ENCODE measurements around the gene ESRRA.

Gene ESRRA

DNA sequence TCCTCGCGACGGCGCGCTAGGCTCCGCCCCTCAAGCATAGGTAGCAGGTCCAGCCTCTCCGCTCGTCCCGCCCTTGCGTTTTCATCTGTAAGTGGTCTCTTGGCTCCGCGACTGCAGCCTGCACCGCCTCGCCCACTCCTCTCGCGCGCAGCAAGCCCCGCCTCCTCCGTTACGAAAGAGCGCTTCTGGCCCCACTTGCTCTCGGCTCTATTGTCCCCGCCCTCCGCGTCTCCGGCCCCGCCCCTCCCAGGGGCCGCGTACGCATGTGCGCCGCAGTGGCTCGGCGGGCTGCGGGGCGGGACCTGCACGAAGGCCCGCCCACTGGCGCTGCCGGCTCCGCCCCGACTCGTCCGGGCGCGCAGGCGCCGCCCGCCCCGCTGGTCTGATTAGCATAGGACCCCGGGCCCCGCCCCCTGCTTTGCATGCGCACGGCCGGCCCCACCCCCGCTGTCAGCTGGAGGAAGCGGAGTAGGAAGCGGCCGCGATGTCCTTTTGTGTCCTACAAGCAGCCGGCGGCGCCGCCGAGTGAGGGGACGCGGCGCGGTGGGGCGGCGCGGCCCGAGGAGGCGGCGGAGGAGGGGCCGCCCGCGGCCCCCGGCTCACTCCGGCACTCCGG, at the start of gene ESRRA:
Gene ESRRA (plus strand): TSS at position 450 of the 616 bp plus-strand sequence. CDS start 1,656 bp downstream, outside the sequence.
- DNase-seq, result peak; percentile 100

DNA sequence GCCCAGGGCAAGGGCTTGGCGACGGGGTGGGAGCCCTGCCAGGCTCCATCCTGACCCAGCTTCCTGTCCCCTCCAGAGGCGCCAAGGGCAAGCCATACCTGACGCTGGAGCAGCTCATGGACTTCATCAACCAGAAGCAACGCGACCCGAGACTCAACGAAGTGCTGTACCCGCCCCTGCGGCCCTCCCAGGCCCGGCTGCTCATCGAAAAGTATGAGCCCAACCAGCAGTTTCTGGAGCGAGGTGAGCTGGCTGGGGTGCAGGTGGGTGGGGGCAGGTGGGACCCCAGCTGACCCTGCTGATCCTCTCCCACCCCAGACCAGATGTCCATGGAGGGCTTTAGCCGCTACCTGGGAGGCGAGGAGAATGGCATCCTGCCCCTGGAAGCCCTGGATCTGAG, 49.0 kb upstream of the ESRRA start:
- DNase-seq, result no peak

DNA sequence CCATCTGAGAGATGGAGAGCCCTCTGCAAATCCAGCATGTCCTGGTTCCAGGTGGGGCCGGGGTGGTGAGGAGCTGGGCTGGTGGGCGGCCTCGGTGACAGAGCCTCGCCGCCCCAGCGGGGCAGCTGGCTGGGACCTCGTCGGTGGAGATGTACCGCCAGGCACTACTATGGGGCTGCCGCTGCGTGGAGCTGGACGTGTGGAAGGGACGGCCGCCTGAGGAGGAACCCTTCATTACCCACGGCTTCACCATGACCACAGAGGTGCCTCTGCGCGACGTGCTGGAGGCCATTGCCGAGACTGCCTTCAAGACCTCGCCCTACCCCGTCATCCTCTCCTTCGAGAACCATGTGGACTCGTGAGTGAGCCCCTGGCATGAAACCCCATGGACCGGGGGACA, 47.0 kb upstream of the ESRRA start:
- no peak for DNase-seq

DNA sequence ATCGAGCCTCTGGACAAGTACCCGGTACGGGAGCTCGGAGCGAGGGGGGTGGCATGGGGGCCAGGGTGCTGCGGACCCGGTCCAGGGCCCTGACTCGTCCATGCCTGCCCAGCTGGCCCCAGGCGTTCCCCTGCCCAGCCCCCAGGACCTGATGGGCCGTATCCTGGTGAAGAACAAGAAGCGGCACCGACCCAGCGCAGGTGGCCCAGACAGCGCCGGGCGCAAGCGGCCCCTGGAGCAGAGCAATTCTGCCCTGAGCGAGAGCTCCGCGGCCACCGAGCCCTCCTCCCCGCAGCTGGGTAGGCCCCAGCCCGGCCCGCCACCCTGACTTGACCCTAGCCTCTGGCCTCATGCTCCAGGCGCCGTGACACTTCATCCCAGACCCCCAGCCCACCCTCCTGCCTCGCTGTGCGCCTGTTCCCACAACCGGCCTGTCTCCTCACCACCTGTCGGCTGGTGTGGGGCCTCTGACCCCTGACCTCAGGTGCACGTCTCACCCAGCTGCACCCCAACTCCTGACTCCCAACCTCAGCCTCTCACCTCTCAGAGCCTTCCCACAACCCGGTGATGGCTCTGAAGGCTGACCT, 46.3 kb upstream of the ESRRA start:
- DNase-seq, result no peak

DNA sequence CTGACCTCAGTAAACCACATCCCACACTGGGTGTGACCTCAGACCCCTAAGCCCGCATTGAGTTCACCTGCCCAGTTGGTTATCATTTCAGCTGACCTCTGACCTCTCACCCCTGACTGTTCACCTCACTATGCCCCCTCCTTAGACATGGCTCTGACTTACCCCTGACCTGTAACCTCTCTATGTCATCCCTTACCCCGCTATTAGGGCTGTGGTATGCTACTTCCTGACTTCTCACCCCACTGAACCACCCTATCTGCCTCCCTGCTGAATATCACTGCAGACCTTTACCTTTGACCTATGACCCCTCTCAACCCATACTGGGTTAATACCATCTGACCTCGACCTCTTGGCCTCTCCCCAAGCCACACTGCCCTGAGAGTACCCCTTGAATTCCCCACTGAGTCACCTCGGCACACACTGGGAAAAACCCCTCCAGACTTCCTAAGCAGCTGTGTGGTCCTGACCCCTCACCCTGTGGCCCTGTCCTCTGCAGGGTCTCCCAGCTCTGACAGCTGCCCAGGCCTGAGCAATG, 45.7 kb upstream of the ESRRA start:
- DNase-seq, result no peak

DNA sequence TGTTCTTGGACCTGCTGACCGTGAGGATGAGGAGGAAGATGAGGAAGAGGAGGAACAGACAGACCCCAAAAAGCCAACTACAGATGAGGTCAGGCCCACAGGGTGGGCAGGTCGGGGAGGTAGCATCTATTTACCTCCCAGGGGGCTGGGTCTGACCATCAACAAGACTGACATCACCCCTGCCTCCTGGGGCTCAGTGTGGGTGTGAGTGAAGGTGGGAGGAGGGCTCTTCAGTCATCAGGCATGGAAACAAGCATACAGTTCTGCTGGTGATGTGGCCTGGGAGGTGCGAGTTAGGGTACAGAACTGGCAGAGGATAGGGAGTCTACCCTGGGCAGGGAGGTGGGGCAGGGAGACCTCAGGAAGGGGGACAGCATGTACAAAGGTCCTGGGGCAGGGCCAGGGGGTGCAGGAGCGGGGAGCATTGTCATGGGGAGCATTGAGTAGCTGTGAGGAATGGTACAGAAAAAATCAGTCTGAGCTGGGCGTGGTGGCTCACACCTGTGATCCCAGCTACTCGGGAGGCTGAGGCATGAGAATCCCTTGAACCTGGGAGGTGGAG, 45.1 kb upstream of the ESRRA start:
- DNase-seq, result no peak

DNA sequence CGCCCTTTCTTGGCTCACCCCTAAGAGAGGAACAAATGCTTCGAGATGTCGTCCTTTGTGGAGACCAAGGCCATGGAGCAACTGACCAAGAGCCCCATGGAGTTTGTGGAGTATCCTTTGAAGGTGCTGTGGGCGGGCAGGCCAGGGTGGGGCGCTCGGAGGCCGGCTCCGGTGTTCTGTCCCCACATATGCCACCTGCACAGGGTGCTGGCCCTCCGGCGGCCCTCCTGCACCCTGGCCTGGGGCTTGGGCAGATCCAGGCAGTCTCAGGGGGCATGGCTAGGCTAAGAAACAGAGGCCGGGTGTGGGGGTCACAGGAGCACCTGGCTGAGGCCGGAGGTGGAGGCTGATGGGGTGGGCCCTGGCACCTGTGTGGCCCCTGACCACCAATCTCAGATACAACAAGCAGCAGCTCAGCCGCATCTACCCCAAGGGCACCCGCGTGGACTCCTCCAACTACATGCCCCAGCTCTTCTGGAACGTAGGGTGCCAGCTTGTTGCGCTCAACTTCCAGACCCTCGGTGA, 43.7 kb upstream of the ESRRA start:
- DNase-seq, result no peak

DNA sequence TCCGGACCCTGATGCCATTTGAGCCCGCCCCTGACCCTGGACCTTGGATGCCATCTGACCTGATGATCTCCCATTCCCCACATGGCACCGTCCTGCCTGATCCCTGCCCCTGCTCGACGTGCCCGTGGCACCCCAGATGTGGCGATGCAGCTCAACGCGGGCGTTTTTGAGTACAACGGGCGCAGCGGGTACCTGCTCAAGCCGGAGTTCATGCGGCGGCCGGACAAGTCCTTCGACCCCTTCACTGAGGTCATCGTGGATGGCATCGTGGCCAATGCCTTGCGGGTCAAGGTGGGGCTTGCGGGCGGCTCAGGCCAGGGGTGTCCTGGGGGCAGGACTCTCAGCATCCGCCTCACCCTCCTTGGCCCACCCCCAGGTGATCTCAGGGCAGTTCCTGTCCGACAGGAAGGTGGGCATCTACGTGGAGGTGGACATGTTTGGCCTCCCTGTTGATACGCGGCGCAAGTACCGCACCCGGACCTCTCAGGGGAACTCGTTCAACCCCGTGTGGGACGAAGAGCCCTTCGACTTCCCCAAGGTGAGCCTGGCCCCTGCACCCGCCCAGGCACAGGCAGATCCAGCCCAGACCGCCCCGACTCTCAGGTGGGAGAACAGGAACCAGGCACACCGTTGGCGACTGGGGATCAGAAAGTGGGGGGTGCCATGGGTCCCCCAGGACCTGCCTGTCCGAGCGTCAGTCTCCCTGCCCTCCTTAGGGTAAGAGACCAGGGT, 42.9 kb upstream of the ESRRA start:
- no peak for DNase-seq

DNA sequence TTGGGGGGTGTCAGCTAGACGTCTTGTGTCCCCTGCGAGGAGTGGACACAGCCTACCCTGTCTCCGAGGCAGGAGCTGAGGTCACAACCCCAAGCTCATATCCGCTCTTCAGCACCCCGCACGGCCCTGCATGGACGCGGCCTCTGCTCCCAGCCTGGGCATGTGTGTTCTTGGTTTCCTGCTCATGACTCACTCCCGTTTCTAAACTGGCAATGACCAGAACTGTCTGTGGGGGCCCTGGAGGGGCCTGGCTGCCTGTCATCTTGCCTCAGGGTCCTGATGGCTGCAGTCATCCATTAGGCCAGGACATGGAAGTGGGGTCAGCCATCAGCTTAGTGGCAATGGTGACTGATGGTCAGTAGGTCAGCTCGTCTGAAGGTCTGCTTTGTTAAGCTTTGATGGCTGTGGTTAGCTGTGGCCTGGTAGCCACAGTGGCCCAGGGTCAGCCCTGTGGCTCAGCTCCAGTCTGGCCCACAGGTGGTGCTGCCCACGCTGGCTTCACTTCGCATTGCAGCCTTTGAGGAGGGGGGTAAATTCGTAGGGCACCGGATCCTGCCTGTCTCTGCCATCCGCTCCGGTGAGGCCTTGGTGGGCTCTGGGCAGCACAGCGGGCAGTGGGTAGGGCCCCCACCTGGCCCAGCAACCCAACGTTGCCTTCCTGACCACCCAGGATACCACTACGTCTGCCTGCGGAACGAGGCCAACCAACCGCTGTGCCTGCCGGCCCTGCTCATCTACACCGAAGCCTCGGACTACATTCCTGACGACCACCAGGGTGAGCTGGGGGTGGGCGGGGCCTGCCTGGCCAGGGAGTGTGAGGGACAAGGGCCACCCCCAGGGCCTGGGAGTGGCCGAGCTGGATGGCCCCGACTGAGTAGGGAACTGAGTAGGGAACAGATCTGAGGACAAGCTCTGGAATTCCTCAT, 42.0 kb upstream of the ESRRA start:
- no peak for DNase-seq

DNA sequence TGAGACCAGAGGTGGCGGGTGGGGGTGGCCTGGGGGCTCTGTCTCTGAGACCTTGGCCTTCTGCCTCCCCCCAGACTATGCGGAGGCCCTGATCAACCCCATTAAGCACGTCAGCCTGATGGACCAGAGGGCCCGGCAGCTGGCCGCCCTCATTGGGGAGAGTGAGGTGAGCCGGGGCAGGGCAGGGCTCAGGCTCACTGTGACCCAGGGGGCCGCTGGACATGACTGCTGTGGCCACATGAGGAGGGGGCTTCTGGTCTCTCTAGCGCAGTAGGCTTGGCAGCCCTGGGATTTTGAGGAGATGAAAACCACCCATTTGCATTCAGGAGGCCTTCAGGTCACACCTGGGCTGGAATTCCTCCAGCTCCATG, 41.4 kb upstream of the ESRRA start:
- no peak for DNase-seq

DNA sequence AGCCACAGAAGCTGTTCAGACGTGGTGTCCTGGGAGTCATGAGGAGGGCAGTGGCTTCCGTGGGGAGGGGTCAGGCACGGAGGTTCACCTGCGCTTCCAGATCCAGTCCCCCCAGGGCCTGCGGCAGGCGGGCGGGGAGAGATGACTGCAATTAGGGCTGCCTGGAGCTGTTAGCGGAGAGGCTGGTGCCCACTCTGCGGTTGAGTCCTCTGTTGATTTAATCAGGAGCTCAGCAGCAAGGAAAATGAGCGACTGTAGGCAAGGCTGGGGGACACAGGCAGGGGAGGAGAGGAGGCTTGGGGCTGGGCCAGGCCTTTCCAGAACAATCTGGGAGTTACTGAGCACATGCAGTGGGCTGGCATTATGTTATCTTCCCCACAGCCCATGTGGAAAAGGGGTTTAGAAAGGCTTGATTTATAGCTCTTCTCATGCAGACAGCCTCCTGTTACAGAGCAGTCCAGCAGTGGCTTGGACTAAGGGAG, 40.9 kb upstream of the ESRRA start:
- DNase-seq, result no peak

DNA sequence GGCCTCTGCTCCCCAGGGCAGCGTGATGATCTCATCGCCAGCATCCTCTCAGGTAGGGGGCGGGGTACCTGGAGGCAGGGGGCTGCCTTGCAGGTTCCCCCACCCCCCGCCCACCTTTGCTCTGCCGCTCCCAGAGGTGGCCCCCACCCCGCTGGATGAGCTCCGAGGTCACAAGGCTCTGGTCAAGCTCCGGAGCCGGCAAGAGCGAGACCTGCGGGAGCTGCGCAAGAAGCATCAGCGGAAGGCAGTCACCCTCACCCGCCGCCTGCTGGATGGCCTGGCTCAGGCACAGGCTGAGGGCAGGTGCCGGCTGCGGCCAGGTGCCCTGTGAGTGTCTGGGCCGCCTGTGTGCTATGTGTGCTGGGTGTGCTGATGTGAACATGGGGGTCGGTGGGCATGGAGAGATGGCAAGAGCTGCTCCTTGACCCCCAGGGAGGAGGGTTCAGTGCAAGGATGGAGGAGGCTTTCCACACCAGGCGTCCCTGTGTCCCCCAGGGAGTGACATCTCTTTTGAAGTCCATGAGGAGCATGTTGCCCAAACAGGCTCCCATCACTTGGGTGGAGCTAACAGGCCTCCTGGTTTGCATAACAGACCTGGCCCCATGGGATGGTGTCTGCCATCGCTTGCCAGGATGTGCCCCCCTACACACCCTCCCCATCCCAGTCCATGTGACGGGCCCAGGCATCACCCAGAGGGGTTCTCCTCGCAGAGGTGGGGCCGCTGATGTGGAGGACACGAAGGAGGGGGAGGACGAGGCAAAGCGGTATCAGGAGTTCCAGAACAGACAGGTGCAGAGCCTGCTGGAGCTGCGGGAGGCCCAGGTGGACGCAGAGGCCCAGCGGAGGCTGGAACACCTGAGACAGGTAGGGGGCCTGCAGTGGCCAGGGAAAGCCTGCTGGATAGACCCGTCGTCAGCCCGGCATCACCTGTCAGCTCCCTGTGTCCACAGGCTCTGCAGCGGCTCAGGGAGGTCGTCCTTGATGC, 39.9 kb upstream of the ESRRA start:
- no peak for DNase-seq

DNA sequence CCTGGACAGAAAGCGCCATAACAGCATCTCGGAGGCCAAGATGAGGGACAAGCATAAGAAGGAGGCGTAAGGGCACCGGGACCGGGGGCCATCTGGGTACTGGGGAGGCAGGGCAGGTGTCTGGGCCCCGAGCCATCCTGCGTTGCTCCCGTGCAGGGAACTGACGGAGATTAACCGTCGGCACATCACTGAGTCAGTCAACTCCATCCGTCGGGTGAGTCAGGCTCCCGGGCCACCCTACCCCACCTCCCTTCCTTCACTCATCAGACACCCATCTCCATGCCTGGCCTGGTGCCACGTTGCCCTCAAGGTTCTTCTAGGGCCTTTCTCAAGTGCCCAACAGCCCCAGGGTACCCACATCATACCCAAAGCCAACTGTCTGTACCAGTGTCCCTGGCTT, 39.0 kb upstream of the ESRRA start:
- DNase-seq, result no peak

DNA sequence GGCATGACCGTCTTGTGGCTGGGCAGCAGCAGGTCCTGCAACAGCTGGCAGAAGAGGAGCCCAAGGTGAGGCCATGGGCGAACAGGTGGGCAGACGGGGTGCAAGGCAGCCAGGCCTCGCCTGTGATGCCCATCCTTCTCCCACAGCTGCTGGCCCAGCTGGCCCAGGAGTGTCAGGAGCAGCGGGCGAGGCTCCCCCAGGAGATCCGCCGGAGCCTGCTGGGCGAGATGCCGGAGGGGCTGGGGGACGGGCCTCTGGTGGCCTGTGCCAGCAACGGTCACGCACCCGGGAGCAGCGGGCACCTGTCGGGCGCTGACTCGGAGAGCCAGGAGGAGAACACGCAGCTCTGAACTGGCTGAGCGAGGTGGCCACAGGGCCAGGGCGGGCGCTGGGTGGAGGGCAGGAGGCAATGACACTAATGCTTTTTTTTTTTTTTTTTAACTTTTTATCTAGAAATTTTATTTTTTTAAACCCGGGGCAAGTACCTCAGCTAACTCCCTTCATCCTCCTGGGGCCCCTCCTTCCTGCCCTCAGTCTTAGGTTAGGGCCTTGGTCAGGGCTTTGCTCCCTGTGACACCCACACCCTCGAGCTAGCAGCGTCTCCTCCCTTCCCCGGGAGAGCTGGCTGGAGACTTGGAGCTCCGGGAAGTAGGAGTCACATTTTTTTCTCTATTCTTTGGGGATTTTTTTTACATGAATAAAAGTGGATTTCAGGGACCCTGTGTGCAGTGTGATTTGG, 37.9 kb upstream of the ESRRA start:
- DNase-seq, result no peak

DNA sequence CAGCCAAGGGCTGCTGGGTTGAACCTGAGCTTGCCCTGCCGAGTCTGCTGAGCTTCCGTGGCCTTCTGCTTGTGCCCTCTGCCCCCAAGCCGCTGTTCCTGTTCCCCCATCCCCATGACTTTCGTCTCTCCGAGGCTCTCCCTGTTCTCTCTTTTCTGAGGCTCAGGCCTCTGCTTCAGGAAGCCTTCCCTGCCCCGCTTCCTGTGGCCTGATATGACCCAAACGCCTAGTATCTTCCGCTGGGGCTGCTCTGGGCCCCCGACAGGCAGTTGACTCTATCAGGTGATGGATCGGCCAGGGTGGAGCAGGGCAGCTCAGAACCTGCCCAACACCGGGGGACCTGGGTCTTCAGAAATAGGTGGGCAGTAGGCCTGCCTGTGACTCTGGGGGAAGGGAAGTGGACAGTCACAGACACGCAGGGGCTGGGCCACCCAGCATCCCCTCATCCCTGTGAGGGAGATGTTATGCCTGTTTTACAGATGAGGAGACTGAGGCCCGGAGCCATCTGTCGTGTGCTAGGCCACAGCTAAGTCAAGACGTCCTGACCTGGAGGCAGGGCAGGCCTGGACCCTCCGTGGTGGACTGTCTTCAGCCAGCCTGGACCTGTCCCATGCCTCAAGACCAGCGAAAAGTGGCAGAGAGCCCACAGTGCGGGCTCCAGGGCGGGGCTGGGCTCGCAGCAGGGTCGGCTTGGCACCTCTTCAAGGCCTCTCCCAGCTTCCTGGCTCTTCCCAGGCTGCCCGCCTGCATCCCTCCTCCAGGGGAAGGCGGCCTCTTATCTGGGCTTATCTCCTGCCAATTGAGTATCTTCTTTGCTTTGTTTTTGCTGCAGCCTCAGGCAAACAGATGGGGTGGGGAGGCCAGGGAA, 37.1 kb upstream of the ESRRA start:
- no peak for DNase-seq

DNA sequence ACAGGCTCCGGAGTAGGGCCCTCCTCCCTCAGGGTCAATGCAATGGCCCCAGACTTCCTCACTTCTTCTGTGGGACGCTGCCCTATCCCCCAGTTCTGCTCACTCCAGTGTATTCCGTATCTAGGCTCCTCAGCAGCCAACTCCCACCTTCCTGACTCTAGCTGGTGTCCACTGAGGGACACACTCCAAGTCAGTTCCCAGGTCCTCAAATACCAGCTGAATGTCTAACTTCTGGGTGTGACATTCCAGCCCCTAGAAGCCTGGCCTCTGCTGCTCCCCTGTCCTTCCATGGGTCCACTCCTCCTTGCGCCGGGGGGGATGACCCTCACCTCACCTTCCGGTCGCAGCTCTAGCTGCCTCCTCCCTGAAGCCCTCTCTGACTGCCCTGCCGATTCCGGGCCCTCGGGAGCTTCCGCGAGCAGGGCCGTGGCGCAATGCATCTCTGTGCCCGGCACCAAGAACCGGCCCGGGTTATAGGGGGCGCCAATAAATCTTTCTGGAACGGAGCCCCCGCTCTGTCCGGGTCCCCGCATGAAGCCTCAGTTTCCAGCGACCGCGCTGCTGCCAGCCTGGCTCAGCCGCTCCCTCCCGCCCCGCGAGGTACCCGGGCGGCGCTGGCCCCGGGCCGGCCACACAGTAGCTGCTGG, 36.3 kb upstream of the ESRRA start:
- peak; percentile 66 for DNase-seq

DNA sequence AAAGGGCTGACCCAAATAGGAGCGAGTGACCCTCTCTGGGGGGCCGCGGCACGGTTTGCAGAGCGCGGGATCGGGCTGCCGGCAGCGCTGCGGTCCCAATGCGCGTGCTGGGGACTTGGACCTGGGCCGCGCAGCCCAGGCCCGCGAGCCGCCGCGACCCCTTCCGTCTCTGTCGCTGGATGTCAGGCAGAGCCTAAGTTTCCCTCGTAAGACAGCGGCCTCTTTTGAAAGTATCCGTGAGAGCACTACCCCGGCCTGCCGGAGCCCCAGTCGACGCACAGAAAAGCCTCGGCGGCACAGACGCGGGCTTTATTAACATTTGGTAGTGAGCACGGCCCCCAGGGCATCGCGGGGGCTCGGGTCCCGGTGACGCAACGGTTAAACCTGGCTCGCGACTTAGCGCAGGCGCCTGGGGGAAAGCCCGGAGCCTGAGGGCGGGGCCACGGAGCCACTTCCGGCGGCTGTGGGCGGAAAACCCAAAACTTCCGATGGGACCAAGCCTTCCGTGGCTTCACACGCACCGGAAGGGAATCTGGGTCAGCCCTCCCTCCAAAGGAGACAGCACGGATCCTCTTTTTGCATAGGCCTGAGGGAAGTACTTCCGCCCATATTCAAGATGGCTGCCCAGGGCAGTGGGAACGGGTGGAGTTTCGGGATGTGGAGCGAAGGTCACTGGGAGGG, 35.6 kb upstream of the ESRRA start:
- DNase-seq, result peak; percentile 95
